Measurements from ENCODE around the gene CFAP299. TPM values are rescaled to one million over a fixed set of nuclear protein-coding genes. Genes with fewer than 3 reads are reported as not detected.

CFAP299 gene
- total RNA-seq, 4 donors from 2014 or later = 1.2 TPM; not detected in 3

DNA sequence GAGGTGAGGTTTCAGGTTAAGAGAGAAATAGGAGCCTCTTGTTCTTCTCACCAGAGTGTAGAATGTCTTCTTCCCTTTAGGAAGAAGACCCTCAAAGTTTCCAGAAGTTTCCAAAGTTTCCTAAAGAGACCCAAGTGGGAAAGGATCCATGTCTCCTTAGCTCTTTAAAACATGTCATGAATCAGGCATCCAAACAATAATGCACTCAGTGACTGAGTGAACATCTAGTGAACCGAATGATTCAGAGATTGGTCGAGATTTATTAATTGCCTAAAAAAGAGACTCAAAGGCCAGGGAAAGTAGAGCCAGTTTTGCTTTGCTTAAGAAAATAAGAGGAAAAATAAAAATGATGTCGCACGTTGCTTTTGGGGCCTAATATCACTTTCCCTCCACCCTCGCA is 39.7 kb upstream of the CFAP299 start:
- Histone ChIP-seq H3K27ac (no peak overlapping the region), H3K4me3 (no peak overlapping the region), H3K36me3 (no peaks in the 10 kb centered on the region), H3K4me1 (no peaks in the 10 kb centered on the region), H3K9me3 (no peaks in the 10 kb centered on the region), H3K27me3 (no peaks in the 10 kb centered on the region)
- TF ChIP-seq POLR2A (IDR thresholded peaks at IDR 0.05) = no peak
- TF ChIP-seq, protein P1, sequence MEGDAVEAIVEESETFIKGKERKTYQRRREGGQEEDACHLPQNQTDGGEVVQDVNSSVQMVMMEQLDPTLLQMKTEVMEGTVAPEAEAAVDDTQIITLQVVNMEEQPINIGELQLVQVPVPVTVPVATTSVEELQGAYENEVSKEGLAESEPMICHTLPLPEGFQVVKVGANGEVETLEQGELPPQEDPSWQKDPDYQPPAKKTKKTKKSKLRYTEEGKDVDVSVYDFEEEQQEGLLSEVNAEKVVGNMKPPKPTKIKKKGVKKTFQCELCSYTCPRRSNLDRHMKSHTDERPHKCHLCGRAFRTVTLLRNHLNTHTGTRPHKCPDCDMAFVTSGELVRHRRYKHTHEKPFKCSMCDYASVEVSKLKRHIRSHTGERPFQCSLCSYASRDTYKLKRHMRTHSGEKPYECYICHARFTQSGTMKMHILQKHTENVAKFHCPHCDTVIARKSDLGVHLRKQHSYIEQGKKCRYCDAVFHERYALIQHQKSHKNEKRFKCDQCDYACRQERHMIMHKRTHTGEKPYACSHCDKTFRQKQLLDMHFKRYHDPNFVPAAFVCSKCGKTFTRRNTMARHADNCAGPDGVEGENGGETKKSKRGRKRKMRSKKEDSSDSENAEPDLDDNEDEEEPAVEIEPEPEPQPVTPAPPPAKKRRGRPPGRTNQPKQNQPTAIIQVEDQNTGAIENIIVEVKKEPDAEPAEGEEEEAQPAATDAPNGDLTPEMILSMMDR (IDR thresholded peaks at IDR 0.05) = no peak
- no peak for DNase-seq
- intact Hi-C loops (cut with DNase I; ENCODE audit: low total_unique reads) = no loop called here

- intact Hi-C loops (cut with DNase I; ENCODE audit: low total_unique reads) = no loop called here
- no peak for TF ChIP-seq POLR2A (IDR thresholded peaks at IDR 0.05)
- TF ChIP-seq, protein P1 (IDR thresholded peaks at IDR 0.05) = no peak
- DNase-seq = no peak
Observed at GRCh38 chr4:80301884-80302283, 33.6 kb upstream of the CFAP299 start.

DNA sequence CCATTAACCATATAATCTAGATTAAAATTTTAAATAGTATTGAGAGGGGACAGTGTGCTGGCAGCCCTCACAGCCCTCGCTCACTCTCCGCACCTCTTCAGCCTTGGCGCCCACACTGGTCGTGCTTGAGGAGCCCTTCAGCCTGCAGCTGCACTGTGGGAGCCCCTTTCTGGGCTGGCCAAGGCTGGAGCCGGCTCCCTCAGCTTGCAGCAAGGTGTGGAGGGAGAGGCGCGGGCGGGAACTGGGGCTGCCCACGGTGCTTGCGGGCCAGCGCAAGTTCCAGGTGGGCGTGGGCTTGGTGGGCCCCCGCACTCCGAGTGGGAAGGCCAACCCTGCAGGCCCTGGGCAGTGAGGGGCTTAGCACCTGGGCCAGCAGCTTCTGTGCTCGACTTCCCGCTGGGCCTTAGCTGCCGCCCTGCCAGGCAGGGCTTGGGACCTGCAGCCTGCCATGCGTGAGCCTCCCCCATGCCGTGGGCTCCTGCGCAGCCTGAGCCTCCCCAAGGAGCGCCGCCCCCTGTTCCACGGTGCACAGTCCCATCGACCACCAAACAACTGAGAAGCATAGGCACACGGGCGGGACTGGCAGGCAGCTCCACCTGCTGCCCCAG is 32.8 kb upstream of the CFAP299 start:
- intact Hi-C loops (cut with DNase I; ENCODE audit: low total_unique reads) = no loop called here
- no peaks in the 10 kb centered on the region for H3K9me3 ChIP-seq
- no peak overlapping the region for H3K4me3 ChIP-seq
- H3K27ac ChIP-seq = no peak overlapping the region
- H3K4me1 ChIP-seq = no peaks in the 10 kb centered on the region
- TF ChIP-seq, protein P1 (IDR thresholded peaks at IDR 0.05) = no peak
- no peaks in the 10 kb centered on the region for H3K27me3 ChIP-seq
- DNase-seq = no peak
- no peaks in the 10 kb centered on the region for H3K36me3 ChIP-seq

More at GRCh38 chr4:80301884-80302283, 33.6 kb upstream of the CFAP299 start:
- no peak overlapping the region for H3K4me3 ChIP-seq
- no peaks in the 10 kb centered on the region for H3K27me3 ChIP-seq
- no peak overlapping the region for H3K27ac ChIP-seq
- H3K9me3 ChIP-seq = no peaks in the 10 kb centered on the region
- no peaks in the 10 kb centered on the region for H3K36me3 ChIP-seq
- H3K4me1 ChIP-seq = no peaks in the 10 kb centered on the region

GRCh38 chr4:80305466-80305865 is 30.1 kb upstream of the CFAP299 start:
- intact Hi-C loops (cut with DNase I; ENCODE audit: low total_unique reads) = no loop called here

DNA sequence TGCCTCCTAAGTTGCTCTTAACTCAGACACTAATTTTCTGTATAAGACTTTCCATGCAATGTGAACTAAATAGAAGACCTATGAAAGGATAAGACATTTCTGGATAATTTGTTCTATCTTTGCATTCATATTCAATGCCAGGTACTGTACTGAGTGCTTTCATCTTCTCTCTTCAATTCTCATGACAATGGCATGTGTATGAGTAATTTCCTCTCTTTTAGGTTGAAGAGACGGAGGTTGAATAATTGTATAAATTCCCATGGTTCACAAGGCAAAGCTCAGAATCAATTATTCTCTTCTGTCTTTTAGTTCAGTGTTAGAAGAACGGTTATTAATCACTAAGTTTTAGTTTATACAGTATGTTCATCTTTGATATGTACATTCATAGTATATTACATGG is 29.3 kb upstream of the CFAP299 start:
- DNase-seq = no peak
- no peaks in the 10 kb centered on the region for H3K36me3 ChIP-seq

More at GRCh38 chr4:80305466-80305865, 30.1 kb upstream of the CFAP299 start:
- Histone ChIP-seq H3K9me3 (no peaks in the 10 kb centered on the region), H3K36me3 (no peaks in the 10 kb centered on the region), H3K4me1 (no peaks in the 10 kb centered on the region), H3K27ac (no peak overlapping the region), H3K4me3 (no peak overlapping the region), H3K27me3 (no peaks in the 10 kb centered on the region)
- no peak for DNase-seq
- TF ChIP-seq, protein P1 (IDR thresholded peaks at IDR 0.05) = no peak
- TF ChIP-seq POLR2A (IDR thresholded peaks at IDR 0.05) = no peak

More for the DNA sequence above, 29.3 kb upstream of the CFAP299 start:
- TF ChIP-seq POLR2A (IDR thresholded peaks at IDR 0.05) = no peak
- TF ChIP-seq, protein P1 (IDR thresholded peaks at IDR 0.05) = no peak
- Histone ChIP-seq H3K4me1 (no peaks in the 10 kb centered on the region), H3K27ac (no peak overlapping the region), H3K4me3 (no peak overlapping the region), H3K9me3 (no peaks in the 10 kb centered on the region), H3K27me3 (no peaks in the 10 kb centered on the region)
- intact Hi-C loops (cut with DNase I; ENCODE audit: low total_unique reads) = no loop called here
